K562 (cell line): ENCODE data around the gene ATP5PB.

Source experiments
- EP300 ChIP-seq: IDR thresholded peaks from 2 replicates; pipeline ENCODE4 v1.6.1; 2012; ENCODE audit warnings: low read length, improper control_type of control experiment
- EZH2 ChIP-seq: IDR thresholded peaks from 2 replicates; pipeline ENCODE4 v1.6.1; 2012; ENCODE audit warnings: low read depth, mild to moderate bottlenecking, inconsistent platforms, low read length, borderline replicate concordance
- L3MBTL2 ChIP-seq: fragments of 450-650 bp; IDR thresholded peaks from 2 replicates; pipeline ENCODE4 v1.6.1; 2016; ENCODE audit warnings: mild to moderate bottlenecking, moderate library complexity
- POLR2AphosphoS5 ChIP-seq: IDR thresholded peaks from 2 replicates; pipeline ENCODE4 v1.6.1; 2011; ENCODE audit warnings: mild to moderate bottlenecking, low read depth, low read length, moderate library complexity; ENCODE audit not compliant: control insufficient read depth, insufficient read depth
- PTBP1 ChIP-seq: fragments of 200-400 bp; formaldehyde crosslinking; IDR thresholded peaks from 2 replicates; pipeline ENCODE4 v1.6.1; 2017; ENCODE audit warnings: low read depth, low read length
- STAT6 ChIP-seq: sonication (generic); formaldehyde crosslinking; IDR thresholded peaks from 2 replicates; pipeline ENCODE4 v1.8.1; 2023; ENCODE audit warnings: mild to moderate bottlenecking, missing genetic modification reagents
- ZBTB8A ChIP-seq: fragments of 450-650 bp; IDR thresholded peaks from 2 replicates; pipeline ENCODE4 v1.6.1; 2018; ENCODE audit warnings: mild to moderate bottlenecking, moderate library complexity; ENCODE audit not compliant: partially characterized antibody
- ZNF695 ChIP-seq: fragments of 450-650 bp; formaldehyde crosslinking; IDR thresholded peaks from 2 replicates; pipeline ENCODE4 v1.4.0; 2020; ENCODE audit warnings: mild to moderate bottlenecking, moderate library complexity
- TF ChIP-seq, protein P1 (sequence below), 3 experiments: IDR thresholded peaks in 2 of 3; conservative IDR thresholded peaks in 1 of 3; 2 replicates each; pipeline ENCODE4 v1.5.1; 2011 to 2012; ENCODE audit warnings: low read length in 3 of 3, mild to moderate bottlenecking in 3 of 3, control low read depth in 2 of 3, improper control_type of control experiment in 1 of 3, inconsistent platforms in 1 of 3, low read depth in 1 of 3, mixed read lengths in 1 of 3, moderate library complexity in 1 of 3; ENCODE audit not compliant: insufficient read depth in 2 of 3

- TF ChIP-seq, protein P1, sequence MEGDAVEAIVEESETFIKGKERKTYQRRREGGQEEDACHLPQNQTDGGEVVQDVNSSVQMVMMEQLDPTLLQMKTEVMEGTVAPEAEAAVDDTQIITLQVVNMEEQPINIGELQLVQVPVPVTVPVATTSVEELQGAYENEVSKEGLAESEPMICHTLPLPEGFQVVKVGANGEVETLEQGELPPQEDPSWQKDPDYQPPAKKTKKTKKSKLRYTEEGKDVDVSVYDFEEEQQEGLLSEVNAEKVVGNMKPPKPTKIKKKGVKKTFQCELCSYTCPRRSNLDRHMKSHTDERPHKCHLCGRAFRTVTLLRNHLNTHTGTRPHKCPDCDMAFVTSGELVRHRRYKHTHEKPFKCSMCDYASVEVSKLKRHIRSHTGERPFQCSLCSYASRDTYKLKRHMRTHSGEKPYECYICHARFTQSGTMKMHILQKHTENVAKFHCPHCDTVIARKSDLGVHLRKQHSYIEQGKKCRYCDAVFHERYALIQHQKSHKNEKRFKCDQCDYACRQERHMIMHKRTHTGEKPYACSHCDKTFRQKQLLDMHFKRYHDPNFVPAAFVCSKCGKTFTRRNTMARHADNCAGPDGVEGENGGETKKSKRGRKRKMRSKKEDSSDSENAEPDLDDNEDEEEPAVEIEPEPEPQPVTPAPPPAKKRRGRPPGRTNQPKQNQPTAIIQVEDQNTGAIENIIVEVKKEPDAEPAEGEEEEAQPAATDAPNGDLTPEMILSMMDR (IDR thresholded peaks at IDR 0.05 in 2 of 3, conservative IDR thresholded peaks at IDR 0.05 in 1 of 3; ENCODE audit: insufficient read depth in 2 of 3, low read depth in 1 of 3, low read length in 3 of 3) = no peak
- TF ChIP-seq L3MBTL2 (no peak), STAT6 (CRISPR knock-in tag) (no peak), PTBP1 (no peak), EP300 (no peak), POLR2AphosphoS5 (no peak), ZBTB8A (no peak), EZH2 (no peak), ZNF695 (CRISPR knock-in tag) (no peak)
These were observed 34.6 kb downstream of the ATP5PB start for GRCh38 chr1:111483876-111484275.
